Measurements from ENCODE around the gene ADGRL3.

DNA sequence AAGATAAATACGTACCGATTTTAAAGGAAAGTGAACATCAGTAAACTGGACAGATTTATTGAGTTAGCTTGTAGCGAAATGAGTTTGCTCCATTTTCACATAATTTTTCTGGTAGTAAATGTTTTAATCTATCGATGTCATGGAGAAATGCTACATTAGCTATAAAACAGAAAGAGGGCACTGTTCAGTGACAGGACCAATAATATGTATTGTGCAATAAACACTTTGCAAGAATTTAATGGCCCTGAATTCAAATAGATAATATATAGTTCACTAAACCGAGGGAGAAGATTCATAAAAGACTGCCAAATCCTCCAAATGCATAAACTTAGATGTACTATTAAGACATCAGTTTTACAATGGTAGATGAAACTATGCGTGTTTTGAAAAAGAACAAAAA lies 516.3 kb downstream of the ADGRL3 start:
- TF ChIP-seq, protein P1, sequence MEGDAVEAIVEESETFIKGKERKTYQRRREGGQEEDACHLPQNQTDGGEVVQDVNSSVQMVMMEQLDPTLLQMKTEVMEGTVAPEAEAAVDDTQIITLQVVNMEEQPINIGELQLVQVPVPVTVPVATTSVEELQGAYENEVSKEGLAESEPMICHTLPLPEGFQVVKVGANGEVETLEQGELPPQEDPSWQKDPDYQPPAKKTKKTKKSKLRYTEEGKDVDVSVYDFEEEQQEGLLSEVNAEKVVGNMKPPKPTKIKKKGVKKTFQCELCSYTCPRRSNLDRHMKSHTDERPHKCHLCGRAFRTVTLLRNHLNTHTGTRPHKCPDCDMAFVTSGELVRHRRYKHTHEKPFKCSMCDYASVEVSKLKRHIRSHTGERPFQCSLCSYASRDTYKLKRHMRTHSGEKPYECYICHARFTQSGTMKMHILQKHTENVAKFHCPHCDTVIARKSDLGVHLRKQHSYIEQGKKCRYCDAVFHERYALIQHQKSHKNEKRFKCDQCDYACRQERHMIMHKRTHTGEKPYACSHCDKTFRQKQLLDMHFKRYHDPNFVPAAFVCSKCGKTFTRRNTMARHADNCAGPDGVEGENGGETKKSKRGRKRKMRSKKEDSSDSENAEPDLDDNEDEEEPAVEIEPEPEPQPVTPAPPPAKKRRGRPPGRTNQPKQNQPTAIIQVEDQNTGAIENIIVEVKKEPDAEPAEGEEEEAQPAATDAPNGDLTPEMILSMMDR (conservative IDR thresholded peaks at IDR 0.05): no peak
- TF ChIP-seq ZFX (IDR thresholded peaks at IDR 0.05): no peak
